ENCODE measurements around the gene USP24.
"Not testable (repeated sequence)": the region's sequence is repeated elsewhere in the genome, so short reads cannot be mapped to it uniquely, and the experiment has no call there.

USP24 gene

DNA sequence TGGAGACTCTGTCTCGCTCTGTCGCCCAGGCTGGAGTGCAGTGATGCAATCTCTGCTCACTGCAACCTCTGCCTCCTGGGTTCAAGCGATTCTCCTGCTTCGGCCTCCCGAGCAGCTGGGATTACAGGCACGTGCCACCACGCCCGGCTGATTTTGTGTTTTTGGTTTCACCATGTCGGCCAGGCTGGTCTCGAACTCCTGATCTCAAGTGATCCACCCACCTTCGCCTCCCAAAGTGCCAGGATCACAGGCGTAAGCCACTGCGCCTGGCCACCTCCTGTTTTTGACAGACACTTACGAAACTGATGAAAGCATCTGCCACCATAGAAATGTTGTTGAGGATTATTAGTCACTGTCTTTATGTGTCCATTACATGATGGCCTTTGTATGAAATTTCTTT is 106.2 kb downstream of the USP24 start:
- DNase-seq = not testable (repeated sequence)

DNA sequence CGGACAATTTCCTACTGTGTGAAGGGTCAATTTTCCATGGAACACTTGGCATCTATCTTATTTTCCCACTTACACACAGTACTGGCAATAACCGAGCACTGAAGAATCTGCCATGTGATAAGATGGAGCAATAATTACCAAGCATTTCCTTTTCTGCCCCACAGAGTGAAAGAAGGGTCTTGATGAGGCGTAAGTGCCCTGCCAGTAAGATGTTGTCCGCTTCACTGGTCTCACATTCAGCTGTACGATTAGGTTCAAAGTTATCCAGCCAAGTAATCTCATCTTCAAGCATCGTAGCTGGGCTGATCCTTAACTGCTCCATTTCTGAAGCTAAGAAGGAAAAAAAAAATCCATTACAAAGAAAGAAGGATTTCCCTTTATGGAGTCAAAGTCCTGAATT is 108.1 kb downstream of the USP24 start:
- no peak for DNase-seq

DNA sequence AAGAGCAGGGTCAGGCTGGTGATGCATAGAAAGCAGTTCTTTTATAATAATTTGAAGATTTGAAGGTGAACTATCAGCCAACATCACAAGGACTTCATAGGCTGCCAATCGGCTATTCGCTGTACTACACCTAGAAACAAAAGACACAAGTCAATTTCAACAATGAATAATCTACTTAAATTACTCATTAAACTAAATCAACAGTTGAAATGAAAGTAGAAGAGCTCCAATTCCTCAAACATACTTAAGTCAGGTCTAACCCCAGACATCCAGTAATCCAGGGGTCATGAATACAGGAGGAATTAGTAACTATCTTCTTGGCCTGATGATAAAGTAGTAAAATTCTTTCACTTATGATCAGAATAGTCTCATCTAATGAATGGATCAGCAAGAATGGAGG is 111.3 kb downstream of the USP24 start:
- DNase-seq = no peak

DNA sequence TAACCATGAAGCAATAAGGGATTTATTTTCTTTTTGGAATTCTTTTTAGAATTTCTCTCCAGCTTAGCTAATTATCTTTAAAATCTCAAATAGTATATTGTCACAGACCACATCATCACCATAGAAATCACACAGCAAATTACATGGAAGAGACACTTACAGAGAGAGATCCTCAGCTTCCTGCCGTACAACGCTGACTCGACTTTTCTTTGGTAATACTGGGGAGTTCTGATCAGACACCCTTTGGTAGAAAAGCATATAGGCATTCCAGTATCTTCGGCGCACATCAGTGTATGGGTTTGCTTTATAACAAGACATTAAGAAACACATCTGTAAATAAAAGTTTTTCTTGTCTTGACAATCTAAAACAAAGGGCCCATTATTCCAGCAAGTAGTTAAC is 120.1 kb downstream of the USP24 start:
- no peak for DNase-seq

DNA sequence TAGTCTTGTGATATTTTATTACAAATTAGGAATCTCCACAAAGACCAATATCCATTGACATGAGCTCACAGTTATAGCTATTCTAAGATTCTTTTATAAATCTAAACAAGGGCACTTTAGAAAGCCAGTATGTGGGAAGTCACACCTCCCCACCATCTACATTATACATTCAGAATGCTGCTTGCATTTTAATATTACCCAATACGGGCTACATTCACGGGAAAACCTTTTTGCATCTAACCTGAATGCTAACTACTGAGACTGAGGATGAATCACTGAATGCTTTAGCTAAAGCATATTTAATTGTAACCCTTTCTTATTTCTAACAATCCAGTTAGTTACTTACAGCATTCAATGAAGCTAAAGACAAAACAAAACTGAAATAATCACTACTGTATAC is 122.7 kb downstream of the USP24 start:
- no peak for DNase-seq

DNA sequence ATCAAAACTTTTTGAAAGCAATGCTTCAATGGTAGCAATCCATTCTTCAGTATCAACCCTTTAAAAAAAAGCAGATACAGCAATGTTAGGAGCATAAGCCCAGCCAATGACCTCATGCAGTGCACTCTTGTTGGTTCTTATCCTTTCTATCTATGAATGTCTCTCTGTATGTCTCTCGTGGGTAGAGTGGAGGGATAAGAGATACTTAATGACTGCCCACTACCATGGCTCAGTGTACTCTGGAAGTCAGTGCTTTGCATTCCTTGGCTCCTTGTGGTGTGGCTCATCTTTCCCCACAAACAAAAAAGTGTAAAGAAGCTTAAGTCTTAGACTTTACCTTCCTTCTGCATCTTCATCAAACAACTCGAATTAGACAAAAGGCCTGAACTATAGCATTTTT is 125.5 kb downstream of the USP24 start:
- DNase-seq = no peak

DNA sequence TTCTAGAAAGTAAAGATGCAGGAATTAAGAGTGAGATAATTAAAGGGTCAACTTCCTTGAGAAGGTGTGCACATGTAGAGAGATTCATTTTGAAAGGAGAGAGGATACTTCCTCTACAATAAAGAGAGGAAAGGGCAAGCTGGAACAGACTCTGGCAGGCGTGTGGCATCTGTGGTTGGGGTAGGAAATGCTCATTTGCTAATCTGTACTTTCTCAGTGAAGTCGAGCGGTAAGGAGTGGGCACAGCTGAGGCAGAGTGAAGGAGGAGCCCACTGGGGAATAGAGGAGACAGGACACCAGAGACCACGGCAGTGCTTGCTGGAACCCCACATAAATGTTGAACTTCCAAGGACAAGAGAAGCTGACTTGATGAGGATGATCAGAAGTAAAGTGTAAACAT is 126.8 kb downstream of the USP24 start:
- DNase-seq = no peak

DNA sequence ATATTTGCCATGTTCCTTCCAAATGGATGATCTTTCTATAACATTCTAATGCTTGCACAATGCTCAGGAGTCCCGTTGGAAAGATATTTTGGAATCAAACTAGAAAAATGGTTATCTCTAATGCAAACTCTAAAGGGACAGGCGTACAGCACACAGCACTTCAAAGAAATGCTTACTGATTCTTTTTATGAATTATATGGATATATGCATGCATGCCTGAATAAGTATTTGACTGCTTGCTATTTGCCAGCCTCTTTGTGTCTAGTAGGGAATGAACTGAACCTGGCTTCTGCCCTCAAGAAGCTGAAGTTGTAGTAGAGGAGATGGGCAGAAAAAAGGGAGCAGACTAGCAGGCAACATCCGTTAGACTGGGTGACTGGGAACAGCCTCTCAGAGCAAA is 127.7 kb downstream of the USP24 start:
- DNase-seq = no peak

DNA sequence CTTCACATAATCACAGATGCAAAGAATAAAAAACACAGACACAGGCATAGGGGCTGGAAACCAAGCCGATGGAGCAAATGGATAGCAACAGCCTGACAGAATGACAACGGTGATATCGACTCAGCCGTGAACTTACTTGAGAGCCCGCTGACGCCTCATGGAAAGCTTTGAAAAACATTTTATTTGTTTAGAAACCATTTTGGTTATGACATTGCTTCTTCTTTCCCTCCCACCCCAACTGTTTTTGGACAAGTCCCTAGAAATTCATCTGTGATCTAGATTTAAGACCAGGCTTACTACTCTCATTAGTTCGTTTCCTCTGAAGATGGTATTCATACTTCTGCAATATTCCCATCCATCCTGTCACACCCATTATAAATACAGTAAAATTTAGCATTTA is 130.9 kb downstream of the USP24 start:
- DNase-seq = no peak

DNA sequence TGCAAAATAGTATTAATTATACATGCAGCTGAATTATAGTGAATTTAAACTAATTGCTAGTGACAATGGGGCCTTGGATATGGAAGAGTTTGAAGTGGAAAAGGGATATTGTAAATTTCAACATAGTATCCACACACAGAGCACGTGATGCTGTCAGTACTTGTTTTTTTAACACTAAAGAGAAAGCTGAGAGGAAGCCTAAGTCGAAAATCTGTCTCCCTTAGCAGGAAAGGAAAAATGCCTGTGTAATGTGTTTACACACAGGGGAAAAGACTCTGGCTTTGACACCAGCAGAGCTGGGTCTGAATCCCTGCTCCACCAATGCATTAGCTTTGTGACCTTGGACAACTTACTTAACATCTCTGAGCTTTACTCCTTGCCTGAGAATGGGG is 133.3 kb downstream of the USP24 start:
- DNase-seq = no peak

DNA sequence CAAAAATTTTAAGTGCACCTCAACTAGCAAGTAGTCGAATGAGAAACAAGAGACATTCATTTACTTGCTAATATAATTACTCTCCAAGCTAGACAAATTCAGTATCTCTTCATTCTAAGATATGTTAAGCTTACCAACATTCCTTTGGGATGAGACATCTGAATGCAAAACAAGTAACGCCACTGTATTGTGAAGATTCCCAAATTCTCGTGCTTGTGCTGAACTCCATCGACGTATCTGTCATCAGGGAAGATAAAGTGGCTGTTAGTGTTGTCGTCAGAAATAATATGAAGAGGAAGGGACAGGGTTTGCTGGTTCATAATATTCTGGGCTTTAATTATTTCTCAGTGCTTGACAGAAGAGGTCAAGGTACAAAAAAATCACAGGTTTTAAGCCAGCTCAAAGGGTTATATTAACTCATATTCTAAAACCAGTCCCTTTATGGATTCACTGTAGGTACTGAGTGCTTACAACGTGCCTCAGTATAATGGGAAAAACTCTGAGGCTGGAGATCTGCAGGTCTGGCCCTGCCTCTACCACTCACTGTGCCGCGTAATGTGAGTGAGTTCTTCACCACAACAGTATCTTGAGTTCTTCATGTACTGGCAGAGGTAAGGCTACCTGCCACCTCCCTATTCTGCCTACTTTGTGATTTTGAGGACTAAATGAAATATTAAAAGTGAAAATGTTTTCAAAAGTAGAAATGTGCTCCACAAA is 133.8 kb downstream of the USP24 start:
- DNase-seq = no peak

DNA sequence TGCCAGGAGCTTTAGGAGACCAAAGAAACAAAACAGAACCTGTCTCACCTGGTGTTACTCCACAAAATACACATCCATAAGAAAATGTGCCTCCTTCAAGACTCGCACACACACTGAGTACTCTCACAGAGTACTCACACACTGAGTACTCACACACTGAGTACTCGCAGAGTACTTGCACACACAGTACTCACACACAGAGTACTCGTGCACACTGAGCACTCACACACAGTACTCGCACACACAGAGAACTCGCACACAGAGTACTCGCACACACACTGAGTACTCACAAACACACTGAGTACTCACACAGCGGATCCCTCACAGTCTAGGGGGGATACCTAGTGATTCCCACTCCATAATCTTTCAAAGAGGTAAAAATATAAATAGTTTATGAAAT is 135.5 kb downstream of the USP24 start:
- DNase-seq = no peak

DNA sequence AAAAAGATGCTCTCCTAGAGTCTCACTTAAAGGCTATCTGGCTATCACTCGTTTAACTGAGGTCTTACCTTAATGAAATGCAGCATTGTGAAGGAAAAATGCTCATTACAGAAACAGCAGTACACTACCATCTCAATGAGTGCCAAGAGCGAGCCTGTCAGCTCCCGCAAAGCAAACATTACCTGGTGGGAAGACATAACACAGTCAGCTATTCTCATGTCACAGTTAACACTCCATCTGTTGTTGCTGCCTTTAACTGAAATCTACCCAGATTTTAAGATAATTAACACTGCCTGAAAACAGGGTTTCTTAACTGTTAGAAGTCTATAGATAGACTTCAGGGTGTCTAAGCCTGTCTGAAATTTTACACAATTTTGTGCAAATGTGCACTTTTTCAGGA is 136.7 kb downstream of the USP24 start:
- no peak for DNase-seq

DNA sequence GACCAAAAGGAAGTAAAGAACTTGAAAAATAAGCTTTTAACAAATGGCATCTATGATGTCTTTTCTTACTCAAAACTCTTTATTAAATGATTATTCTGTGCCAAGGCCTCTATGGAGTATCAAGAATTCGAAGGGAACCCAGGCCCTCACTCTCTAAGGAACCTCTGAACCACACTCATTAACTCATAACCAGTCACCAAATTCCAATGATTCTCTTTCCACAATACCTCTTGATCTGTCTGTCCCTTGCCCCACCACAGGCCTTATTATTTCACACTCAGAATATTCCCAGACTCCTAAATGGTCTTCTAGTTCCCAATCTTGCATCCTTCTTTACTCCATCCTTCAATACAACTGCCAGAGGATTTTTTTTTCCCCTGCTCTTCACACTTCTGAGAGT is 138.8 kb downstream of the USP24 start:
- DNase-seq = no peak

DNA sequence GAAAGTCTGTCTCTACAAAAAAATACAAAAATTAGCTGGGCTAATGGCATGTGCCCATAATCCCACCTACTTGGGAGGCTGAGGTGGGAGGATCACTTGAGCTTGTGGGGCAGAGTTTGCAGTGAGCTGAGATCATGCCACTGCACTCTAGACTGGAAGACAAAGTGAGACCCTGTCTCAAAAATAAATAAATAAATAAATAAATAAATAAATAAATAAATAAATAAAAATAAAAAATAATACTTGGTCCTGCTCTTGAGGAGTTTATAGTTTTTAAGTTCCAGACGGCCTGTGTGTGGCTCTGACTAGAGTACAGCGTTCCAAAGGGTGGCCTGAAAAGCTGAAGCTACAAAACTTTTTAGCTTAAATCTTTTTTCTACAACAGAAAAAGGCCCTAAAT is 140.7 kb downstream of the USP24 start:
- no peak for DNase-seq

DNA sequence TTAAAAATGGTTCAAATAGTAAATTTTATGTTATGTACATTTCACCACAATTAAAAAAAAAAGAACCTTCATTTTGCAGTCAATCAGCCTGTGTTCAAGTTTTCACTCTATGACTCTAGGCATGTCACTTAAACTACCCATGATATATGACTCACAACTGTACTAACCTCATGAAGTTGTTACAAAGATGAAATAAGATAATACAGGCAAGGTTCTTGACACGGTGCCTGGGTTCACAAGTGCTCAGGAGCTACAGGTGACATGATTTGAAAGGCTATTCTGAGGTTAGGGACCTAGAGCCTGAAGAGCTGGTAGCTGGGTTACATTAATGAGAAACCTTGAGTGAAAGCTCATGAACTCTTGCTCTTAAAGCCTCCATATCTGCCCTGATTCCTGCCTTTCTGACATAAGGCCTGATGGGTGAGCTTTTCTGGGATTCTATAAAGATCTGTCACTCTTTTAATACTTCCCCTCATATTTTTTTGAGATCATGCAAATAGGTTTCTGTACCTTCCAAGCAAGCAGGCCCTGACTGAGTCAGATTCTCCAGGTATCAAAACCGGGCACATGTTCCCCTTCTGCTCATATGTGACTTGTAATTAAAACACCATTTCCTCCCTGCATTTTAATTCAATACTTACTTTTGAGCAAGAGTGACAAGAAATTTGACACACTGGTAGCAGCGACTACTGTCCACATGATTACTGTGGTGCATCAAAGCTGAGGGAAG is 141.8 kb downstream of the USP24 start:
- DNase-seq = no peak

DNA sequence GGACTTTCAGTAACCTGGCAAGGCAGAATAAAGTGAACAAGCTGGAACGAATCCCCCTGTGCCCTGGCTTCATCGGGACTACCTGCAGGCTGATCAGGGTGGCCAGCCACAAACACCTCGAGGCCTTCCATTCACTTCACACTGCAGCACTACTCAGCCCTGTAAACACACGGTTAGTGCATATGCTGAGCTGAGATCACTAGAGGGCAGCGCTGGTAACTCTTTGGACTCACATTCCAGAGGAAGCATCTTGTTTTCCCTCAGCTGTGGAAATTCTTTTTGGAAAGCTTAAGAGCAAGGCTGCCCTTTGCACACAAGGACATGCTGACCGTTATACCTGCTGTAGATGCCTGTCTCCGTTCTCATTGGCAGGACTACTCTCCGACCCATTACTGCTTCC is 143.7 kb downstream of the USP24 start:
- peak; percentile 22 for DNase-seq

DNA sequence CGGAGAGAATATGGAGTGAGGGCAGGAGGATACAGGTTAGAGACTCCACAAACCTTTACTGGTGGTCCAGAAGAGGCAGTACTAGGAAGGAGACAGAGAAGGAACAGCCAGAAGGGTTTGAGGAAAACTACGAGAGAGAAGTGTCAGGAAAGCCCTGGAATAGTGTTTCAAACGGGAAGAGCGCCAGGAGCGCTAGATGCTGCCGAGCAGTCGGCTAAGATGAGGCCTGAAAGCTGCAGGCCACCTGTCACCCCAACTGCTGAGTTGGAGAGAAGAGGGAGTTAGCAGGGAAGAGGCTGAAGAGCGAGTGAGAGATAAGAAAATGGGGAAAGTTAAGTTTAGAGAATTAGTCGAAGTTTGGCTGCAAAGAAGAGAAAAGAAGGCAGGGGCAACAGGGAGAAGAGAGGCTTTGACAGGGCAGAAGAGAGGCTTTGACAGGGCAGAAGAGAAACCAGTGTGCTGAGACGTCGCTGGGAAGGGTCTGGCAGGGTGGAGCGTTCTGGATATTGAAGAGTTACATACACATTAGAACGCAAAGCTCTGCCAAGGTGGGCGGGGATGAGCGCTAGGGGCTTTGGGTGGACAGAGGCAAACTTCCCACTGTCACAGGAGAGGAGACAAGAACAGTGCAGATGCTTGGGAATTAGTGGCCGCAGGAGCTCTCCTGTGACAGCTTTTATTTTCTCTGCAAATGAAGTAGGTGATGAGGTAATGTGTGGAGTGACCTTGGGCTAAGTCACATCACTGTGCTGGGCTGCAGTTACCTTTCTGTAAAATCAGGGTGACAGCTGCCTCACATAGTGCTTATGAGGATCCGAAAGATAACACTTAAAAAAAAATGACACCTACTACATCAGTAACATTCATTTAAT is 144.6 kb downstream of the USP24 start:
- no peak for DNase-seq

DNA sequence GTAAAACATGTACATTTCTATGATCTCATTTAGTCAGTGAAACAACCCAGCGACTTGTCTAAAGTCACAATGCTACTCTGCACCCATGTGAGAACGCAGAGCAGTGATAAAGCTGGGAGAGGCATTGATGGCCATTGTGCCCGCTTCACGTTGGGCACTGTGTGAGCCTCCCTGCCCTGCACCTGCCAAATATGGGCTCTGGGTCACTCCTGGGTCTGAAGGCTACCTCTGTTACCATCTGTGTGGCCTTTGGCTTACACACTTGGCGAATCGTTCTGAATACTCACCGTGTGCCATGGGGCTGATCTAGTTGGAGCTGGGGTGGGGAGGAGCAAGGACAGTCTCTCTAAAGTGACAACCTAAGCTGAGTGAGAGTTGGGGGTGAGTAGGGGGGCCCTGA is 145.9 kb downstream of the USP24 start:
- no peak for DNase-seq

DNA sequence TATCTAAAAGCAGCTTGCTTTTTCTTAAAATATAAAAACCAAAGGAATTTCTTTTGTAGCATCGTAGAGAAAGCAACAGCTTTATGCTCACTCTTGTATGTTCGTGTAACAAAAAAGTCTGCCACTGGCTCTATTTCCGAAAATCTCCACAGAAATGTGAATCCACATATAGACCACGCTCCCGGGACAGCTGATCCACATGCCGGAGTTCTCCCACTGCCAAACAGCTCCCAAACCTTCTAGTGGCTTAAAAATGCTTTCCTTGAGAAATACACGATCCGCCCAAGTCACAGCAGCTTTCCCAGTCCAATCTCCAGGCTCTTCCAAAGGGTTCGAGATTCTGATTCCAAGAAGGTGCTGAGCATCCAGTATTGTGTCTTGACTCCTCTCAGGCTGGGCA is 146.5 kb downstream of the USP24 start:
- no peak for DNase-seq

DNA sequence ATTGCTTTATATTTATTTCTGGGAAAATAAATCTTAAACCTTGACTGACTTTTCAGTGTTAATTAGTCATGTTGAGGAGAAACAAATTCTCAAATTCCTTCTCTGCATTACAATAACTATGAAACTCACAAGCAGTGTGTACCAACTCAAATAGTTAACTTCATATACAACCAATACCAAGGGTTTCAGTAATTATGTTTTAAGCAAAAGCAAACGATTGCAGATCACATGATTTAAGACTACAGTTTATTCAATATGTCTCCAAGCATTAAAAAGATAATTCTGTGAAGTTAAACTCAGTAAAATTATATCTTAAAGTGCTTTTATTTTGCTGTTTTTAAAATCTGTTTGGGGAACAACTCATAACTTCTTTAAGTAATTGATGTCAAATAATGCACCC is 147.2 kb downstream of the USP24 start:
- no peak for DNase-seq

DNA sequence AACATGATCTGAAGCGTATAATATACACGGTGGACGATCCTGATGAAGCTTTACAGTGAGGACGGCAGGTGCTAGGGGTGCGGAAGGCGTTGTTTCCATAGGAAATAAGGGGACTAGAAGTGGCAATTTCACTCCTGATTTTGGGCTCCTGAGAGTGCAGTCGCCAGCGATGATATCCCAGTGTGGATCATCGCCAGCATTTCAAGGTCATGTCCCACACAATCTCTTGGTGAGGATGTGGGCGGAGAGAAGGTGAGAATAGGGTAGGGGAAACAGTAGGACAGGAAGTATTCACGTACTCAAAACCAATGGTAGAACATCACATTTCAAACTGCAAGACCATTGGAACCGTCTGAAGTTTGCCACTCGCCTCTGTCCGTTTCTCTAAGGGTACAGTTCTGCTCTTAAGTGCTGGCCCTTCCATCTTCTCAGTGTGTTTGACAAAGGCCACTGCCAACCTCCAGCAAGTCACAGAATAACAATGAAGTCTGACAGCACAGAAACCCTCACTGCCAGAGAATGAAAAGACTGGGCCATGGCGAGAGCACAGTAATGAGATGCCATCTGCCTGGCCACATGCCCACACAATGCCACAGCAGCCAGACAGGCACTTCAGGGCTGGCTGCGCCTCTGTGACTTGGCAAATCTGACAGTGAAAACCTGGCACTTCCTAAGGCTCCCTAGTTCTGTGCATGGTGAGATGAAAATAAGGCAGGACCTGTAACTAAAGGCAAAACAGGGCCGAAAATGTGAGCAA is 148.0 kb downstream of the USP24 start:
- peak; percentile 88 for DNase-seq

DNA sequence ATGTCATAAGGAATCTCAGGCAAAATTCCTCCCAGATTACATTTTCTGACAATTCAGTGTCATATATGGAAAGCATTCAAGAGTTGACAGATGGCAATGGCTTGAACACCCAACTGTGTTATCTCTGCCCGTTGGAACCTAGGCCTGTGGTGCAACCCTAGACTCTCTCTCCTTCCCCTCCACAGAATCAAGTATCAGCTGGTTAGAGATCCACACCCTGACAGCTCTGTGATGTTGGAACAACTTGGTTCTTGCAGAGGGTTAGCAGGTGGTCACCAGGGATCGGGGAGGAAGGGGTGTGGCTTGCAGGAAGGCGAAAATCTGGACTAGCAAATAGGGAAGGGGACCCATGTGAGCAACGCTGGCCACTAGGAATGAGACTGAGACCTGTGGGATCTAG is 149.5 kb downstream of the USP24 start:
- DNase-seq = no peak
